T-helper 2 cell (primary cell): ENCODE data around the gene DCX.

Experiments
- DNase-seq, 5 experiments: peaks; one replicate each; pipeline versions ENCODE4 v3.0.0 to v3.0.0-alpha.2; 2012 to 2022

DCX gene

GRCh38 chrX:111302284-111302683 lies 109.7 kb downstream of the DCX start:
- DNase-seq, result no peak

DNA sequence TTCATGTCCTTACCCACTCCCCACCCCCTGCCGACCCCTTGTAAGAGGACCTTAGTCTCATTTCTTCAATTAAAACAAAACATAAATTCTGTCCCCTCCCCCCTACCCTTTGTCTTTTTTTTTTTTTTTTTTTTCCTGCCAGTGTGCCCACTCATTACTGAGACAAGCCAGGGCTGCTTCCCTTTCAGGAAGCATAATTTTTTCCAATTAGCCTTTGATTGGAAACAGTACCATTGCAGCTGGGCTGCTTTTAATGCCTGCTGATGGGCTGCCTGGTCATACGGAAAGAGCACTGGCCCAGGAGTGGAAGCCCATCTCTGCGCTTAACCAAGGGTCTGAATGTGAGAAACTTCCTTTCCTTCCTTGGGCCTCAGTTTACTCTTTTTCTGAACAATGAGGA lies 123.2 kb downstream of the DCX start:
- no peak for DNase-seq

DNA sequence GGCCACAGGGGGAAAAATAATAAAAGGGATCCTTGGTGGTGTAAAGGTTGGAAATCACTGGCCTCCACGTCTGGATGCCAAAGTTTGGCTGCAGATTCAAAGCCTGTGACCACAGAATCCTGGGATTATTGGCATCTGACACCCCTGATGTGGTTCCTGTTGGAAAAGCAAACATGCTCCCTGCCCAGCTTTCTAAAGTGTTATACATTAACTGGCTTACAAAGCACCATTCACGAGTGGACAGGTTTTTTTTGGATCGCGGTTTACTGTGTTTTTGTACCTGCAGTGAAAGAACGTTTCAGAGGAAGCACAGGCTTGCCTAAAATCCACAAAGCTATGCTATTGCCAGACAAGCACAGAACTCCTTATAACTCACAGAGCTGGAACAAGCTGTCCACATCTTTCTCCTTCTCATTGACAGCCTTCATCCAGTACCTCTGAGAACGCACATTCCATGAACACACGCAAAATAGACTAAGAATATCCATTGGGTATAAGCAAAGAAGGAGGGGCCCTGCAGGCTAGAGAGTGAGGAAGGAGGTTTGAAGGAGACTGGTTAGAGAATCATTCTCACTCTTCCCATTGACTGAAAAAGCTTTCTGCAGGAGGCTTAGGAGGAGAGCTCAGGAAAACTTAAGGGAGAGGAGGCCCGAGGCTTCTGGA lies 127.2 kb downstream of the DCX start:
- DNase-seq, result no peak

DNA sequence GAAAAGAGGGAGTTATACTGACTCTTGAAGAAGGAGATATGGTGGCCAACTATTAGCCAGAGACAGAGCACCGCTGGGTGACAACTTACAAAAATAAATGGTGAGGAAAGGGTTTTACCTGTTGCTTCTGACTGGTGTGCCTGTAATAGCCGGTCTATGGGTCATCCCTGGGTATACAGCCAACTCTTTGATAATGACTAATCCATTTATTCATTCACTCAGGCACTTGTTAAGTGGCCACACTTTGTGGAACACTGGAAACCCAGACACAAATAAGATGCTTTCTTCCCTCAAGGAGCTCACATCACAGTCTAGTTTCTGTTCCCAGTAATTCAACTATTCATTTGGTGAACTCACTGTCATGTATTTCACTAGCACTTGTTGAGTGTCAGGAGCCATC lies 128.5 kb downstream of the DCX start:
- DNase-seq, result no peak

- DNase-seq, result no peak
Measured at GRCh38 chrX:111282991-111283390, 129.0 kb downstream of the DCX start.

DNA sequence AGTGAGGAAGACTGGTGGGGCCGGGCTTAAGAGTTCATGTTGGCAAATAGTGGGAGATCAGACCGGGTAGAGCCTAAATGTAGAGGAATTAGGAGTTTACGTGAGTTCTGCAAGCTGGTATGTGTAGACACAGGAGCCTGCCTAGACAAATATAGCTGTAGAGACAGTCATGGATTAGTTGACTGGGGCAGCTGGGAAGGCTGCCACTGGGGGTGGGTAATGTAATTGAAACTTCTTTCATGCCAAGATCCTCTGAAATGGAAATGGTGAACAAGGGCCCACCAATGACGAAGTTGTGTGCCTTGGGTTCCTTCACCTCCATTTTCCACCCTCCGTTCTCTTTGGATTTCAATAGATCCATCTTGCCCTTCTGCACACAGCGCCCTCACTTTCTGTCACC lies 129.9 kb downstream of the DCX start:
- DNase-seq, result no peak

GRCh38 chrX:111270339-111270738 lies 141.7 kb downstream of the DCX start, which contains the start of gene CAPN6:
Gene CAPN6 (minus strand): TSS chrX:111270483. CDS start chrX:111263936, 6,547 bp downstream.
- DNase-seq, result no peak

GRCh38 chrX:111268506-111268905 lies 143.5 kb downstream of the DCX start:
- no peak for DNase-seq

DNA sequence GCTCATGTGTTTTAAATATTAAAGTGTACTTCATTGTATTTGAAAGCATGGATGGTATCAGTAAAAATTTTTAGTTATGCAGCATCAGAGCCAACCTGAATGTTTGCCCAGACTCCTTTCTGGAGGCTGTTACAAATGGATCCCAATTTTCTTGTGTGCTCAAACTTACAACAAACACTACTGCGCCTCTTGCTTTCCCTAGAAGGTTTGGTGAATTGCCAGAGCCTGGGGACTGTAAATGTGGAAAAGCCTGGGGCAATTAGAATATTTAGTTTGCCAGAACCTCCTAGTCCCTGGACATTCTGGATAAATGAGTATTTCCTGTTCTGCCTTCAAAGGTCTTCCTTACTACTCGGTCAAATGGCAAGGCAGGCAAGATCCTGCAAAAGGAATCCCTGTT lies 146.5 kb downstream of the DCX start:
- no peak for DNase-seq

- no peak for DNase-seq
Measured at GRCh38 chrX:111264385-111264784, 147.6 kb downstream of the DCX start.

DNA sequence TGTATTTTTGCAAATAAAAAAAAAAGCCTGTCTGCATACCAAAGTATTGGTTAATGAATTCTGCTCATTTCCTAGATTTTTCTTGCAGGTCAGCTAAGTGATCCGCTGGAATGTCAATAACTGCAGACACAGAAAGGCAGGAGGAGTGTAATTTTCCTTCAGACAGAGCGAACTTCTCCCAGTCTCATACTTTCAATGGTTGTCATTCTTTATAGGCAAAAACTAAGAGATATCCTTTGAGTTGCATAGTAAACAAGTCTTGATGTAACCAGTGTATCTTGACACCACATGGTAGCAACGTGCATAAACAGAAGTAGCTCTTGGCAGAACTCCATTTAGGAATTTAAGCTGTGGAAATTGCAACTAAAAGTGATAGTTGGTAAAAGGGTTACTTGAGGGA lies 149.9 kb downstream of the DCX start:
- DNase-seq, result no peak

GRCh38 chrX:111260451-111260850 lies 151.5 kb downstream of the DCX start:
- no peak for DNase-seq

DNA sequence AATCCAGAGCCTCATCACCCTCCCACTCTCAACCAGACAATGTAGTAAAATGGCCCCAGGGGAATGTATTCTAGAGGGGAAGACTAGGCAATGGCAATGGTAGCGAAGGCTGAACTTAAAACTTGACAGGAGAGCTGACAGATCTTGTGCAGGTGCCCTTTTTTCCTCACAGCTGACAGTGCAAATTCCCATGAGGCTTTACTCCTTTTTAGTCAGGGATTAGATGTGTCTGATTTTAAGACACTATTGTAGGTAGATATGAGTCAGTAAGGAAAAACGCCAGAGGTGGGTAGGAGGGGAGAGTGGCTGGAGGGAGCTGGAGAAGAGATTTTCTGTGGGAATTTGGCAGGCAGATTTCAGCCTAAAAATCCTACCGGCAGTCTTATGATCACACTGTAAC lies 152.4 kb downstream of the DCX start:
- DNase-seq, result no peak

DNA sequence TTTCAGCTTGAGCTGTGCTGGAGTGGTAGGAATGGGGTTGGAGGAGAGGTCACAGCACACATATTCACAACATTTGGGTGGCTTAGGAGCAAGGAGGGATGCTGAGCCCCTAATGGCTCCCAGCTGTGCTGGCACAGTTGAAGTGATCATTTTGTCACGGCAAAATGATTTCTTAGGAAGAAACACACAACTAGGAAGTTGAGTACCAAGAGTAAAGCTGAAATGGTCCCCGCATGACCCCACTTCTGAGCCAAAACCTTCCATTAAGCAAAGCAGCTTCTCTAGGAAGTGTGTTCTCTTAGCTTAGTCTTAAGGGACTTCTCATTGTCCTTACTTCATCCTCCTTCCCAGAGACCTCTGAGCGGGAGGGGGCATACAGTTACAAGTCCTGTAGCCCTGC lies 154.3 kb downstream of the DCX start:
- DNase-seq, result no peak

GRCh38 chrX:111254896-111255693 lies 156.9 kb downstream of the DCX start:
- no peak for DNase-seq

DNA sequence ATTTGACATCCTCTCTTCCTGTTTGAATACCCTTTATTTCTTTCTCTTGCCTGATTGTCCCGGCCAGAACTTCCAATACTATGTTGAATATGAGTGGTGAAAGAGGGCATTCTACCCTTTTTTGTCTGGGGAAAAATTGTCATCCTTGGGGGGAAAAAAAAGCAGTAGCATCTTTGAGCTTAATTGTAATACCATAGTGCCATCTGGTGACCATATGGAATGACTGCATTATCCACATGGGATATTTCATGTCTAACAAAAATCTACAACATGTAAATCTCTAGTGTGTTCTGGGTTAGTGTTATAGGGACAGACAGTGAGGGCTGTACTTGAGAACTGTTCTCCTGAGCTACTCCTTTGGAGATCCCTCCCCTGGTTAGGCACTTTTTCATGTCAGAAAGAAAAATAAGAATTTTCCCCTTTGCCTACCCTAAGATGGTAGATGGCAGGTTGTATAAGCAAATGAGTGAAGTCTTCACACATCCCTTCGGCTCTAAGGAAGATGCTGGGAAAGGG lies 167.7 kb downstream of the DCX start:
- peak in 1 of 5 experiments; percentile 15 for DNase-seq
